HG02571 (cell line): ENCODE measurements around the gene NIBAN1.

Source experiments
- ATAC-seq: cut with Tn5 transposase; IDR thresholded peaks from one replicate; pipeline ENCODE4 v1.9.1; 2021; ENCODE audit warnings: mild to moderate bottlenecking, moderate library complexity; ENCODE audit not compliant: unreplicated experiment

Gene NIBAN1

DNA sequence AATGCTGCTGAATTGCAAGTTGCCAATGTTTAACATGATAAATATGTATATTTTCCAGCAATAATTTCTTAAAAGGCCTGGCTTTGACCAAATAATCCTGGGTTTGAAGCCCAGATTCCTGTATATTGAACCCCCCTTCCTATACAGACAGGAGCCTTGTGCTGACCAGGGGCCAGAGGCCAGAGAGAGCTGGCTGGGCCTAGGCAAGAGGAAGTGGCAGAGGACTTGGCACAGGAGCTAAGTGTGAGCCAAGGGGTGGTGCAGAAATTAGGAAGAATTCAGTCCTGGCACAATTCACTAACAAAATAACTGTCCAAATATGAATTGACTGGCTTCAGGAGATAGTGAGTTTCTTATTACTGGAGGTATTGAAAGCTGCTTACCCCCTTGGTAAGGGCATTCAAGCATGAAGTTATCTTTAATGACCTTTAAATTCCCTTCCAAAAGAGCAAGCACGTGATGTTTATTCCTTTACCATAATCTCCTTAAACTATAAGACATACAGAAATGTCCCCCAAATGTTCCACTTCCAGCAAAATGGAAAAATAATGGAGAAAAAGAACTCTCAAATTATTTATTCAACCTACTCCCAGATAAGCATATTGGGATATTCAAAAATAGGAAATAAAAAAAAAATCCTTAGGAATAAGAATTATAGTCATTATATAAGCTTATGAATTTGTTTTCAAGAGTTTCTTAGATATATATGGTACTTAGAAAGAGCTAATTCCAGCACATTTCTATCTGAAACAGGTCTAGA is 26.6 kb downstream of the NIBAN1 start:
- no peak for ATAC-seq

DNA sequence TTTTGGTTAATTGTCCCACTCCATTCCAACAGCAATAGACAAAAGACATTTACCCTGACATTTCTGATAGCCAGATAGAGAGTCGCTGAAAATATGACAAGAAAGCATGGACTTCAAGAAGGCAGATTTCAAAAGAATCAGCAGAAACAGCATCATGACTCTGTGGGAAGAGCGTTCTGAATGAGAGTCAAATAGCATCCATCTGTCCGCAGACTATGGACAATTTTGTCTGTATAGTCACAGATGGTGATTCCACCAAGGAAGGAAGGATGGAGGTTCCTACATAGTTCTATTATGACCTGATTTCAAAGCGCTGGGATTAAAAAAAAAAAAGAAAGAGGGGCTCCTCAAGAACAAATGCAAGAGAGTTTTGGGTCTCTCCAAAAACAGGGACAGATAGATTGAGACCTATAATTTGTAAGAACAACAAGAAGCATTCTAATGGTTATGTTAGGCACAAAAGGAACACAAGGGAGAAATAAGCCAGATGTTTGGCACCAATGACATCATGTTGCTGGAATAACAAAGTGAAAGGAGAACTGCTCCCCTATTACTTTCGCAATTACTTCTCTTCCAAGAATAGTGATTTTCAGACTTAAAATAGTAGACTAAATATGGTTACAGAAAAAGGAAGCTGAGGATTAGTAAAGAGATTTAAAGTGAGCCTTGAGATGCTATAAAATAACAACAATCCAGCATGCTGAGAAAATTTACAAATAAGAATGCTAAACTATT is 28.5 kb downstream of the NIBAN1 start:
- ATAC-seq, result peak; percentile 42

DNA sequence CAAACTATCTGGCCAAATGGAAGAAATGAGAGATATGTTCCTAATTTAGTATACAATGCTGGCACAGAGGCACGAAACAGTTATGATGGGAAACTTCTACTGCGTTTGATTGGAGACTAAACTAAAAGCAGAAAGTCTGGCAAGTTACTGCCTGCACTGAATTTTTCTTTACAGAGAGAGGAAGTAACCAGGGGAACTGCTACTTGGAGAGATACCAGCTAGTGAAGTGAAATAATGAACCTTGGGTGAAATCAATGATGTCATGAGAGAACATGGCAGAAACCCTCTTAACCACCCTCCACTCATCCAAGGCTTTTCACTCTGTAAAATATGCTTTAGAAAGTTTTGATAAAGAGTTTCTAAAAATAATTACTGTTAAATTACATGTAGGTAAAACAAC is 29.3 kb downstream of the NIBAN1 start:
- ATAC-seq, result no peak

DNA sequence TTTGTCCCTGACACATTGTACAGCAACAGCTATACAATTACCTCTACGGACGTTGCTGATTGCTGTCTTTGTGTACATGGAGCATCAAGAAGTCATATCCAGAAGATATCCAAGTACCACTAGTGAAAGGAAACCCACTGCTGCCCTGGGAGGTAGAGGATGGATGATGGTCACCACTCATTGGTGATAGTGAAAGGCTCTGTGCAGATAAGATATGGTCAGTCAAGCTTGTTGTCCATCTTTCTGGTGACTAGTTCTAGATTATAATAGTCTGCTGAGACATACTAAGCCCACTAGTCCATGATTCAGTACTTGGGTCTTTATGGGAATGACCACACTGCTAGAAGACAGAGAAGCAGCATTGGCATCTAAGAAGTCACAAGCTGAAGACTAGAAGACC is 30.3 kb downstream of the NIBAN1 start:
- ATAC-seq, result no peak

DNA sequence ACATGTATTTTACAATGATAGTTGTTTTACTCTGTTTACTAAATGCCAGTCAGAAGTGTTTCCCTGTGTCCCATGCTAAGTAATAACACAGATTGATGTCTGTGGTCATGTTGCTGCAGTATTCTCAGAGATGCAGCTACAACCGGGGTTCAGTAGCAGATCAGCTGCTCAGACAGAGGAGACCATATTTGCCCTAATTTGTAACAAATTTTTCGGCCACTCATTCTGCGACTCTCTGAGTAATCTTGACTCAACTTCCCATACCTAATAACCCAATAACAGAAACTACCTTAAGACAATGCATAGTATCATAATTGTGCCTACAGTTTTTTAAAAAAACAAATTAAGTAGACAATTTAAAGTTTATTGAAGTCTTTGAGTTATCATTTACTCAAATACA is 32.6 kb downstream of the NIBAN1 start:
- peak; percentile 53 for ATAC-seq

DNA sequence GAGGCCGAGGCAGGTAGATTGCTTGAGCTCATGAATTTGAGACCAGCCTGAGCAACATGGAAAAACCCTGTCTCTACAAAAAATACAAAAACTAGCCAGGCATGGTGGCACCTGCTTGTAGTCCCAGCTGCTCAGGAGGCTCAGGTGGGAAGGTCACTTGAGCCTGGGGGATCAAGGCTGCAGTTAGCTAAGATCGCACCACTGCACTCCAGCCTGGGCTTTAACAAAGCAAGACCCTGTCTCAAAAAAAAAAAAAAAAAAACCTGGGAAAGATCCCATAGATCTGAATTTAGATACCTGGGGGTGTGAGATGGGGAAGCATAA is 32.9 kb downstream of the NIBAN1 start:
- no peak for ATAC-seq

DNA sequence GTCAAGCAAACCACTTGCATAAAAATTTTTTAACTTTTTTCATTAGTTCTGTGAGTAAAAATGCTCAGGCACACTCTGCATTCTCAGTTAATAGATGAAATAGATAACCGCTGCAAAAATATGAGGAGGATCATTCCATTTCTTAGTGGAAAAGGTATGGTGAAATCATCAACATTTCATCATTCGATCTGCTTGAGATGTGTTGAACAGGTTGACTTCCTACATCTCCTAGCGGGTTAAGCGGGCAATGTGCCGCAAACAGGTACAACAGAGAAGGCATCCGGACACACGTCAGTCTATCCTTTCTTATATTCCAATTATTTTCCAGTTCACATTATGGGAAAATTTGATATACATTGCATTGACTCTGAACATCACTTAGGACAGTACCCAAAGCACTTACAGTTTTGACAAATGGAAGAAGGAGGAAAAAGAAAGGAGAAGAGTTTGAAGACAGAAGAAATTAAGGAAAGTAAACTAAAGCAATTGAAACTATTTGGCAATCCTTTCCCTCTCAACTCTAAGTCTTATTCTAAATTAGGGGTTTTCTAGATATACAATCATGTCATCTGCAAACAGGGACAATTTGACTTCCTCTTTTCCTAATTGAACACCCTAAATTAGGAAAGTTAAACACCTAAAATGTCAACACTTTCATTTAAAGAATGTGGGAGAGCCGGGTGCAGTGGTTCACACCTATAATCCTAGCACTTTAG is 33.5 kb downstream of the NIBAN1 start:
- ATAC-seq, result no peak

DNA sequence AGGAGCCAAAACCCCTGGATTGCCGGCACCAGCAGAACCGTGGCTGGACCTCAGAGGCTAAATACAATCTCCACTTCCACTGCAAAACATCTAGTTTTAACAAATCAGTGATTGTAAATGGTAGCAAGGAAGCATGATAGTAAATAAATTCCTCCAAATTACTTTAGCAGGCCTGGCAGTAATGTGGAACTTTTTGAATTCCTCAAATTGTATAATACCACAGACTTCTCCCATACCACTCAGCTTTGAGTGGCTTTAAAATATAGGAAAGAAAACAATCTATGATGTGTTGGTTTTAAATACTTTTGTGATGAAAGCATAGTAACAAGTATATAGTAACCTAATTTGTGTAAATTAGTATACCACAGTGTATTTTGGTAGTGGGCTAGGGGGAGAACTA is 34.1 kb downstream of the NIBAN1 start:
- ATAC-seq, result no peak

DNA sequence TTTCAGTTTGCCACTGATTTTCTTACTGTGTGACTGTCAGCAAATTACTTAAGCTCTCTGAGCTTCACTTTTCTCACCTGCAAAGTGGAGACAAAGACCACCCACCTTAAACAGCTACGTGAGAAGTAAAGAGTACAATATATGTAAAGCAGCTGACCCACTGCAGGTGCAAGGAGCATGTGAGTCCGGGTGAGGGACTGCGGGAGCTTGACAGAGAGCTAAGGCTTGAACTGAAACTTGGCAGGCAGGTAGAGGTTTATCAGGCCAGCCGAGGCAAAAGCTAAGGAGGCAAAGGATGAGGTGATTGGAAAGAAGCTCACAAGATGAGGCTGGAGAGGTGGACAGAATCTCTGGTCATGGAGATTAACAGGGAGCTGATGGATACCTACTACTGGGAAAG is 36.6 kb downstream of the NIBAN1 start:
- ATAC-seq, result no peak

DNA sequence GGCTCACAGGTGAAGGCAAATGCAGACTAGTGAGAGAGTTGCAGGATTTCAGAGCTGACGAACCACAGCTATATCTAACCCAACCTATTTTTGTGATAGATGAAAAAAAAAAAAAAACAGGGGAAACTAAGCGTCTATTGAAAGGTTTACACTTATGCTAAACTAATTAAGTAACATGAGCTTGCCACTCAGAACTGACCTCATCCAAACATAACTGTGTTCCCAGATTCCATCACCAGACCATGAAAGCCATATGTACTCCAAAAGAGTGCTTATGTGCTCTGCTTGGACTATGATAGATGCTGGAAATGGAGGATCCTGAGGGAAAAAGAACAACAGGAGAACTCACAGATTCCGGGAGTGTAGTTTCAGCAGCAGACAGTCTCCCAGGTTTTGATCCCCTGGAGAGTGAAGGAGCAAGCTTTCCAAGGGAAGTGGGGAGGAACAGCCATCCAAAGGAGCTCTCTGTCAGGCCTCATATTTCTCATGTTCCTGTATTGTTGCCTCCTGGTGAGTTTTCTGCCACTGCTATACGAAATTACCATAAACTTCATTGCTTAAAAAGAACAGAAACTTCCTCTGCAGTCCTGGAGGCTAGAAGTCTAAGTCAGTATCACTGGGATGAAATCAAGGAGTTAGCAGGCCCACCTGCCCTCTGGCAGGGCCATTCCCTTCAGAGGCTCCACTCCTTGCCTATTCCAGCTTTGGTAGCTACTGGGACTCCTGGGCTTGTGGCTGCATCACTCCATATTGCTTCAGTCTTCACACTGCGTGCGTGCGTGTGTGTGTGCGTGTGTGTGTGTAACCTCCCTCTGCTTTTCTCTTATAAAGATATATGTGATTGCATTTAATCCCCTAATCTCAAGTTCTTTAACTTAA is 38.1 kb downstream of the NIBAN1 start:
- no peak for ATAC-seq

DNA sequence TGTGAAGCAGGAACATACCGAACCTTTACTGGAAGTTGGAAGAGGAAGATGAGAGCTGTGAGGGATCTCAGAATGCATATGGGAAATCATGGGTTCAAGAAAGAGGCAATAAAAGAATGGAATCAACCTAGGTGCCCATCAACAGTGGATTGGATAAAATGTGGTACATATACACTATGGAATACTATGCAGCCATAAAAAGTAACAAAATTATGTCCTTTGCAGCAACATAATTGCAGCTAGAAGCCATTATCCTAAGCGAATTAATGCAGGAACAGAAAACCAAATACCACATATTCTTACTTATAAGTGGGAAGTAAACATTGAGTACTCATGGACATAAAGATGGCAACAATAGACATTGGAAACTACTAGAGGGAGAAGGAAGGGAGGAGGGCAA is 40.4 kb downstream of the NIBAN1 start:
- no peak for ATAC-seq

DNA sequence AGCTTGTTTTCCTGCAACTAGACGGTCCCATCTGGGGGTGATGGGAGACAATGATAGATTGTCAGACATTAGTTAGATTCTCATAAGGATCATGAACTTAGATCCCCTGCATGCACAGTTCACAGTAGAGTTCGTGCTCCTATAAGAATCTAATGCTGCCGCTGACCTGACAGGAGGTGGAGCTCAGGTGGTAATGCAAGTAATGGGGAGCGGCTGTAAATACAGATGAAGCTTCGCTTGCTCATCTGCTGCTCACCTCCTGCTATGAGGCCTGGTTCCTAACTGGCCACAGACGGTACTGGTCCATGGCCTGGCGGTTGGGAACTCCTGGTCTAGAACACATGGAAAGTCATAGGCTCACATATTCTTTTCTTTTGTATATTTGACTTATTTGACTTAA is 42.0 kb downstream of the NIBAN1 start:
- ATAC-seq, result no peak

DNA sequence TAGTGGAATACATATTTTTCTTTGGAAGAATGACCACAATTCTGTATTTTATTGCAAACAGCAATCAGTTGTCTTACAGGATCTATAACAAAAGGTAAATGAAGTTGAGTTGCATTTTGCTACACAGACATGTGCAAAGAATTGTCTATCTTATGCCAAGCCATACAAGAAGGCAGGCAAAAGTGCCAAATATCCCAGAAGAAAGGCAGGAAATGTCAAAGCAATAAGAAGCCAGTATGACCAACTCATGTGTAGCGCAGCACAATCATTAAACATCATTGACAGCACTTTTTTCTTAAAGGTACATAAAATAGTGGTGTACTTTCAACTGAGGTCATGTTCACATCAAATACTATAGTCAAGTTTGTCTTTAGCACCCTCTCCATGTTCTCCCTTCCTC is 42.7 kb downstream of the NIBAN1 start:
- ATAC-seq, result no peak

DNA sequence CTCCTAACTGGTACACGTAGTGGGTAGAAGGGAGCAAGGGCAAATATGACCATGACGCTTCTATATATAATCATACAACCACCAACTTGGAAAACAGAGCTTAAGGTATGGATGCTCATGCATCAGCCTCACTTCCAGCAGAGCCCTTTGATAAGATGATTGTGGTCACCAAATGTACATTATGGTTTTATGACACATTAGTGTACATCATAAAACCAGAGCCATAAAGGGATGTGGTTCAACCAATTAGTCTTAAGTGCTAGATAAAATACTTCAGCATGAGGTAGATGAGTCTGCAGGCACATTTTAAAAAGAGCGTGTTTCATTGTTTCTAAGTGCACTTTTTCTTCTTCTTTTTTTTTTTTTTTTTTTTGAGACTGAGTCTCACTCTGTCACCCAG is 43.7 kb downstream of the NIBAN1 start:
- ATAC-seq, result no peak

DNA sequence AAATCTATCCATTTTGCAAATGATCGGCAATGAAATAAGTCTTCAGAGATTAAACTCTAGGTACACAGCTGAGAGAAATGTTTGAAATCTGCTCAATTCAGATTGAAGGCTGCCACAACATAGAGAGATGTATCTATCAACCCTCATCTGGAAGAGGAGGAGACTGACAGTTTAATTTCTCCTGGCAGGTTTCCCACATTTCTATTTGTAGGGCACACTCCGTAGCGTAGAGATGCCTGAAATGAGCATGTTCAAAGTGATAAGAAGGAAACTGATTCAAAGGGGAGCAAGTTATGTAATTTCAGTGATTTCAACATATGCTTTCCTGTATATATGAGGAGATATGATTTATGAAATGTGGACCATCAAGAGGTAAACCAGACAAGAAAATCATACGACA is 44.1 kb downstream of the NIBAN1 start:
- no peak for ATAC-seq

DNA sequence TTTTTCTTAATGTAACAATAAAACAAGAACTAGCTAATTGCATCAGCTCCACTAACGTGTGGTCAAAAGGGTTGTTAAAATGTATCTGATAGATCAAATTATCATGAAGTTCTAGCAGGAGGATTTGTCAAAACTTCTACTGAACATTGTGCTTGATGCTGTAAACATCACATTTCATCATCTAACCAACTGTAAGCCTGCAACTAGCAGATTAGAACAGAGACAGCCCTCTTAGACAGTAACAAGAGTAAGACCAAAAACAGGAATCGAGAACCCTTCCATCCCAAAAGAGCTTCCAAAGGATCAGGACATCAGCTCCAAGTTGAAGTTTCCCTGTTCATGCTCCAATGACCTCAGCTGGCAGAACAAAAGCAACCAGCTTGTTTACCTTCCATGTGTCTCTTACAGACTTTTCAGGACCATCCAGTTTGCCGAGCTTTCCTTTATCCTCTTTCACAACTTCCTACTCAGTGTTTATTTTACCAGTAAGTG is 44.6 kb downstream of the NIBAN1 start:
- ATAC-seq, result no peak

DNA sequence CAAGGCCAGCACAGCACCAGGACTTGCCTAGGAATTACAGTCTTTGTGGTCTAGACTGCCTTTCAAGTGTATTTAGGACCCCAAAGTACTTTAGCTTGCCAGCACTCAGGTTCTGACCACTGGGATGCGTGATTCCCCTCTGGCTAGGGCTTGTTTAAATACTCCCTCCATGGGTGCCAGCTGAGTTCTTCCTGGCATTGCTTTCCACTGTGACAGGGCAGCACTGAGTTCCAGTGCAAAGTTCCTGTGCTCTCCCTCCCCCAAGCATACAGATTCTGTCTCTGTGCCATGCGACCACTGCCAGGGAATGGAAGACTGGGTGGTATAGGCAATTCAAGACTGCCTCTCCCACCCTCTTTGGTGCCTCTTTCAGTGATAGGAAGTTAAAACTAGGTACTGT is 45.9 kb downstream of the NIBAN1 start:
- no peak for ATAC-seq
